H1 (cell line): ENCODE data around the gene CAPN2.

Source experiments
- EP300 ChIP-seq, 2 experiments: IDR thresholded peaks; 1 replicate in 1 of 2; 2 replicates in 1 of 2; pipeline ENCODE4 v1.6.1; 2011 to 2012; ENCODE audit warnings: low read depth in 2 of 2, low read length in 2 of 2, mild to moderate bottlenecking in 2 of 2, borderline replicate concordance in 1 of 2, inconsistent platforms in 1 of 2, moderate library complexity in 1 of 2
- FOSL1 ChIP-seq: IDR thresholded peaks from 2 replicates; pipeline ENCODE4 v1.6.1; 2011; ENCODE audit warnings: mild to moderate bottlenecking, low read depth, low read length, moderate library complexity; ENCODE audit not compliant: insufficient read depth
- JUN ChIP-seq: IDR thresholded peaks from 2 replicates; pipeline ENCODE4 v1.6.1; 2011; ENCODE audit warnings: low read depth, mild to moderate bottlenecking, improper control_type of control experiment, low read length
- POLR2A ChIP-seq, 2 experiments: IDR thresholded peaks; 1 replicate in 1 of 2; 2 replicates in 1 of 2; pipeline ENCODE4 v1.6.1; 2011; ENCODE audit warnings: low read depth in 2 of 2, low read length in 2 of 2, mild to moderate bottlenecking in 2 of 2; ENCODE audit errors: control extremely low read depth in 1 of 2
- RNF2 ChIP-seq: fragments of 200-900, 300-1000 bp; sonication (generic); IDR thresholded peaks from 2 replicates; pipeline ENCODE4 v1.7.1; 2016; ENCODE audit warnings: borderline replicate concordance, low read depth, mild to moderate bottlenecking, antibody characterized with exemption, low read length; ENCODE audit not compliant: poor library complexity, severe bottlenecking; ENCODE audit errors: missing control alignments
- TAF1 ChIP-seq: IDR thresholded peaks from 2 replicates; pipeline ENCODE4 v1.6.1; 2011; ENCODE audit warnings: mild to moderate bottlenecking, low read depth, low read length
- TF ChIP-seq, protein P1 (sequence below), 3 experiments: IDR thresholded peaks; 1 replicate in 2 of 3; 2 replicates in 1 of 3; pipeline versions ENCODE4 v1.5.1 to v1.6.1; 2011; ENCODE audit warnings: low read length in 3 of 3, mild to moderate bottlenecking in 3 of 3, inconsistent platforms in 2 of 3, low read depth in 1 of 3, moderate library complexity in 1 of 3; ENCODE audit not compliant: insufficient read depth in 1 of 3; ENCODE audit errors: control extremely low read depth in 1 of 3

DNA sequence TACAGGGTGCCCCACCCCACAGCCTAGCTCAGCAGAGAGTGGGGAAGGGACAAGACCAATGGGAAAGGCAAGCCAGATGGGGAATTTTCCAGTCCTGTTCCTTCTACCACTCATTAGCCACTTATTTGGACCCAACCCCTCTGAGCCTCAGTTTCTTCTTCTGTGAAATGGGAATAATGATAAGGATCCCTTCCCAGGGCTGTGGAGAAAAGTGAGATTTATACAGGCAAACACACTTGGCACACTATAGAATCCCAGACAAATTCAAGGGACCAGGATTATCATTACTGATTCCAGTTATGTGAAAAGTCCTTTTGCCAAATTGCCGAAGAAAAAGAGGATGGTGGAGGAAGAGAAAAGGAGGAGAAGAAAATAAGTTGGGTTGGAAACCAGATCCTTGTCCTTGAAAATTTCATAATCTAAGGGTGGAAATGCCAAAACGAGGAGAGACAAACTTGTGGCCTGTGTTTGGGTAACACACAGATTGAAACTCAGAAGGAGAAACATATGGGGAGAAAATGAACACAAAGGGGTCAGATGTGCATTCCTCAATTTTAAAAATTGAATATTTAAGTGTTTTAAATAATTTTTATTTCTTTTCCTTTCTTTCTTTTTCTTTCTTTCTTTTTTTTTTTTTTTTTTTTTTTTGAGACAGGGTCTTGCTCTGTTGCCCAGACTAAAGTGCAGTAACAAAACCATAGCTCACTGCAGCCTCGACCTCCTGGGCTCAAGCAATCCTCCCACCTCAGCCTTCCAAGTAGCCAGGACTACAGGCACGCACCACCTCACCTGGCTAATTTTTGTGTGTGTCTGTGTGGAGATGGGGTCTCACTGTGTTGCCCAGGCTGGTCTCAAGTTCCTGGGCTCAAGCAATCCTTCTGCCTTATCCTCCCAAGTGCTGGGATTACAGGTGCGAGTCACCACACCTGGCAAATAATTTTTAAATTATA is 9.6 kb downstream of the CAPN2 start:
- no peak for TF ChIP-seq POLR2A (IDR thresholded peaks at IDR 0.05; ENCODE audit: control extremely low read depth in 1 of 2, low read depth in 2 of 2, low read length in 2 of 2)
- TF ChIP-seq JUN: no peak
- TF ChIP-seq FOSL1: no peak
- no peak for TF ChIP-seq TAF1
- TF ChIP-seq, protein P1, sequence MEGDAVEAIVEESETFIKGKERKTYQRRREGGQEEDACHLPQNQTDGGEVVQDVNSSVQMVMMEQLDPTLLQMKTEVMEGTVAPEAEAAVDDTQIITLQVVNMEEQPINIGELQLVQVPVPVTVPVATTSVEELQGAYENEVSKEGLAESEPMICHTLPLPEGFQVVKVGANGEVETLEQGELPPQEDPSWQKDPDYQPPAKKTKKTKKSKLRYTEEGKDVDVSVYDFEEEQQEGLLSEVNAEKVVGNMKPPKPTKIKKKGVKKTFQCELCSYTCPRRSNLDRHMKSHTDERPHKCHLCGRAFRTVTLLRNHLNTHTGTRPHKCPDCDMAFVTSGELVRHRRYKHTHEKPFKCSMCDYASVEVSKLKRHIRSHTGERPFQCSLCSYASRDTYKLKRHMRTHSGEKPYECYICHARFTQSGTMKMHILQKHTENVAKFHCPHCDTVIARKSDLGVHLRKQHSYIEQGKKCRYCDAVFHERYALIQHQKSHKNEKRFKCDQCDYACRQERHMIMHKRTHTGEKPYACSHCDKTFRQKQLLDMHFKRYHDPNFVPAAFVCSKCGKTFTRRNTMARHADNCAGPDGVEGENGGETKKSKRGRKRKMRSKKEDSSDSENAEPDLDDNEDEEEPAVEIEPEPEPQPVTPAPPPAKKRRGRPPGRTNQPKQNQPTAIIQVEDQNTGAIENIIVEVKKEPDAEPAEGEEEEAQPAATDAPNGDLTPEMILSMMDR (IDR thresholded peaks at IDR 0.05; ENCODE audit: control extremely low read depth in 1 of 3, insufficient read depth in 1 of 3, low read depth in 1 of 3, low read length in 3 of 3): no peak
- no peak for TF ChIP-seq EP300 (IDR thresholded peaks at IDR 0.05; ENCODE audit: borderline replicate concordance in 1 of 2, low read depth in 2 of 2, low read length in 2 of 2)
- TF ChIP-seq RNF2: no peak
